Measurements from ENCODE around the gene SCD5.

Gene SCD5

GRCh38 chr4:82588771-82589270 lies 209.8 kb downstream of the SCD5 start:
- TF ChIP-seq CTCF (IDR thresholded peaks at IDR 0.05) = no peak

DNA sequence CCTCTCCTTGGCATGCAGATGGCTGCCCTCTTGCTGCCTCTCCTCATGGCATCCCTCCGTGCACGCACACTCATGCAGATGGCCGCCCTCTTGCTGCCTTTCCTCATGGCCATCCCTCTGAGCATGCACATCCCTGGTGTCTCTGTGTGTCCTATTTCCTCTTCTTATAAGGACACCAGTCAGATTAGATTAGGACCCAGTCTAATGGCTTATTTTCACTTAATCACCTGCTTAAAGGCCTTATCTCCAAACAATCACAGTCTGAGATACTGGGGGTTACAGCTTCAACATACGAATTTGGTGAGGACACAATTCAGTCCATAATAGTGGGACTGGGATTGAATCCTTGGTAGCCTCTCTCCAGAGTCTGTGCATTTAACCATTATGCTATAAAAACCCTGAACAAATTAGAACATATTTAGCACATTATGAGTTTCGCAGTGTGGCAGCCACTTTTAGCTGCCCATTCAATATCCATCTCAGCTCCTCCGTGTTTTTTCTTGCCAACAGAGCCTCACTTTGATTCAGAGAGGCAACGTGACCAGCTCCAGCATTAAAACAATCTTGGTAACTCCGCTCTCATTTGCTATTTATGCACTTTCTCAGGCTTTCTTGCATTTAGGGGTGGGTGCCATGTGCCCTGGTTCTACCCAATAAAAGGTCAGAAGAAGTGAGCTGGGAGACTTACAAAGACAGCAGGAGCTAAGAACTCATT lies 210.6 kb downstream of the SCD5 start:
- TF ChIP-seq CTCF (IDR thresholded peaks at IDR 0.05) = no peak

- TF ChIP-seq CTCF (IDR thresholded peaks at IDR 0.05) = no peak
Measured at GRCh38 chr4:82585690-82586435, 212.7 kb downstream of the SCD5 start.

DNA sequence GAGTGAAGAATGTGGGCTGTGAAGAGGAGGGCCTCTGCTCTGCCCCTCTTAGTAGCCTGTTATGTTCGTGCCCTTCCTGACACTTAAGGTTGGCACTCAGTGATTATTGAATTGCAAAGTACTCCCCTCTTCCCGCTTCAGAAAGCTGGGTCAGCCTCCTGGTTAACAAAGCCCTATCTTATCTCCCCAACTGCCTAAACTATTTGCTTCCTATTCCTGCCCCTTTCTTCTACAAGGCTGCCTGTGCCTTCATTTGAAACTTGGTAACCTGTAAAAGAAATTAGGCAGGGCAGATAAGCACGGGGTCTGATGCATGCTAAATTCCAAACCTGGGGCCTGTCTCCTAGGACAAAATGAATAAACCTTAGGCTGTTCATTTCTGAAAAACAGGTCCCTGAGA lies 213.7 kb downstream of the SCD5 start:
- TF ChIP-seq CTCF (IDR thresholded peaks at IDR 0.05) = no peak

- TF ChIP-seq CTCF (IDR thresholded peaks at IDR 0.05) = no peak
Measured at GRCh38 chr4:82583897-82584587, 214.6 kb downstream of the SCD5 start.

DNA sequence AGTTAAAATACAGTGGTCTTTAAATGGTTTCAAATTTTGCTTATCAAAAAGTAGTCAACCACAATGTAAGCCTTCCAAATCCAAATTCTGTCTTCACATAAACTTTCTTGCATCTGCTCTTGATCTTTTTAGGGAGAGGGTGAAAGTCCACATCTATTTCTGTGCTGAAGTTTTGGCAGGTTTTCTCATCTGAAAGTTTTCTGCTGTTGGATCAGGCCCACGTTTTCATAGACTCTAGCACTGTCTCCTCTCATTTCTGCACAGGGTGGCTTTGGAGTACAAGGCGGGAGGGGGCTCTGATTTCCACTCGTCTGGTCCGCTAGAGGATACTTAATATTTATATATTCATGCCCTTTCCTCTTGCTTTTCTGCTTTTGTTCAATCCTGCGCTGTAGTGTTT lies 218.7 kb downstream of the SCD5 start:
- no peak for TF ChIP-seq CTCF (IDR thresholded peaks at IDR 0.05)

Data from LNCAP (cell line).